Measurements from ENCODE around the gene PPM1L.

DNA sequence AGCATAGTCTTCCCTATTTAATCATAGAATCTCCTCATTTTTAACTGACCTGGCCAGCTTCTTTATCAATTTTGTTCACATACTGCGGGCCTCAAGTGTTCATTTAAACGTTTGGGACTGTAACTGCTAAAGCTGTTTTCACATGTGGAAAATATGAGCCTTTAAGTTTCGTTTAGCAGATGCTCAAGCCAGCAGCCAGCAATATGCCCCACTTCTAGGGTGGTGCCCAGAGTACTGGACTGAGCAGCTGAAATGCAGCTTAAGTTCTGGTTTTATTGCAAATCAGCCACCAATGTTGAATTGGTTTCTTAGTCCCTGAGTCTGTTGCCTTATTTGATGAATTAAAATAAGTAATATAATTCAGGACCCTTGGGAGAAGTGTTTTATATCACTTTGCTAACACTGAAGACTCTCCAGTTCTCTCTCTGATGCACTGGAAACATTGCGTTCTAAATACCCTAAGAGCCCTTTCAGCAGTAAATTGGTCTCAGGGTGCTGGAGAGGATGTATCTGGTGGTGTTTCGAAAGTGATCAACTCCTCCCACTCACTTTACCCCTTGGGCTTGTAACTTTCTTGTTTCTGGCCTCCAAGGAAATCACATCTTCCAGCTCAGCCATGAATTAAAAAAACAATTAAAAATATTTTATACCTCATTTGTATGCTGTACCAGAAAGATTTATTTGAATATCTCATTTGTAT is 287.5 kb downstream of the PPM1L start:
- TF ChIP-seq NFYB (IDR thresholded peaks at IDR 0.05; ENCODE audit: insufficient read depth, low read depth, low read length) = no peak
- TF ChIP-seq EZH2 (IDR thresholded peaks at IDR 0.05; ENCODE audit: borderline replicate concordance, control insufficient read depth, low read depth, low read length) = no peak

Measured in GM12878 (cell line).